Measurements from ENCODE around the gene LRRC71. TPM values are rescaled to one million over a fixed set of nuclear protein-coding genes. Genes with fewer than 3 reads are reported as not detected.

The LRRC71 gene
- total RNA-seq, 4 donors from 2014 or later = not detected

- H3K27ac ChIP-seq = no peak overlapping the region
- H3K36me3 ChIP-seq = no peaks in the 10 kb centered on the region
- no peak for DNase-seq
- no peak overlapping the region for H3K4me3 ChIP-seq
- no peaks in the 10 kb centered on the region for H3K9me3 ChIP-seq
- no peaks in the 10 kb centered on the region for H3K27me3 ChIP-seq
- H3K4me1 ChIP-seq = peaks cover 0 to 14% (median 0%) of the 10 kb centered on the region in 4 donors
- TF ChIP-seq POLR2A (IDR thresholded peaks at IDR 0.05) (no peak), CTCF (IDR thresholded peaks at IDR 0.05) (no peak)
Measured at GRCh38 chr1:156900896-156901589, 19.4 kb upstream of the LRRC71 start.

DNA sequence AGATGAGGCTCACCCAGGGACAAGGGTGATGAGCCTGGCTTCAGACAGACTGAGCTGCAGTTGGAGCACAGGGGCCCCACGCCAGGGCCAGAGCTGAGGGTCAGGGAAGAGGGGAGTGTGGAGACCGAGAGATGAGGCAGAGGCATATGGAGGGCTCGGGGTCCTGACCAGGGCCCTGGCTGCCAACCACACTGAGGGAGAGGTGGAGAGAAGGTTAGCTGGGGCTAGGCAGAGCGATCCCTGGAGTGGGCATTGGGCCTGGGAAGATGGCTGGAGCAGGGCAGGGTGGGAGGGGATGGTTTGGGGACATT, 18.9 kb upstream of the LRRC71 start:
- H3K36me3 ChIP-seq = no peaks in the 10 kb centered on the region
- H3K27ac ChIP-seq = no peak overlapping the region
- no peak overlapping the region for H3K4me3 ChIP-seq
- H3K9me3 ChIP-seq = no peaks in the 10 kb centered on the region
- H3K4me1 ChIP-seq = peaks cover 0 to 9% (median 0%) of the 10 kb centered on the region in 4 donors
- H3K27me3 ChIP-seq = no peaks in the 10 kb centered on the region
- no peak for TF ChIP-seq POLR2A (IDR thresholded peaks at IDR 0.05)
- TF ChIP-seq CTCF (IDR thresholded peaks at IDR 0.05) = no peak
- no peak for DNase-seq

GRCh38 chr1:156901966-156902915, 18.2 kb upstream of the LRRC71 start:
- Histone ChIP-seq H3K4me1 (peaks cover 0 to 10% (median 0%) of the 10 kb centered on the region in 4 donors), H3K36me3 (no peaks in the 10 kb centered on the region), H3K9me3 (no peaks in the 10 kb centered on the region), H3K4me3 (no peak overlapping the region), H3K27ac (no peak overlapping the region), H3K27me3 (no peaks in the 10 kb centered on the region)
- no peak for TF ChIP-seq CTCF (IDR thresholded peaks at IDR 0.05)
- TF ChIP-seq POLR2A (IDR thresholded peaks at IDR 0.05) = no peak
- DNase-seq = no peak

DNA sequence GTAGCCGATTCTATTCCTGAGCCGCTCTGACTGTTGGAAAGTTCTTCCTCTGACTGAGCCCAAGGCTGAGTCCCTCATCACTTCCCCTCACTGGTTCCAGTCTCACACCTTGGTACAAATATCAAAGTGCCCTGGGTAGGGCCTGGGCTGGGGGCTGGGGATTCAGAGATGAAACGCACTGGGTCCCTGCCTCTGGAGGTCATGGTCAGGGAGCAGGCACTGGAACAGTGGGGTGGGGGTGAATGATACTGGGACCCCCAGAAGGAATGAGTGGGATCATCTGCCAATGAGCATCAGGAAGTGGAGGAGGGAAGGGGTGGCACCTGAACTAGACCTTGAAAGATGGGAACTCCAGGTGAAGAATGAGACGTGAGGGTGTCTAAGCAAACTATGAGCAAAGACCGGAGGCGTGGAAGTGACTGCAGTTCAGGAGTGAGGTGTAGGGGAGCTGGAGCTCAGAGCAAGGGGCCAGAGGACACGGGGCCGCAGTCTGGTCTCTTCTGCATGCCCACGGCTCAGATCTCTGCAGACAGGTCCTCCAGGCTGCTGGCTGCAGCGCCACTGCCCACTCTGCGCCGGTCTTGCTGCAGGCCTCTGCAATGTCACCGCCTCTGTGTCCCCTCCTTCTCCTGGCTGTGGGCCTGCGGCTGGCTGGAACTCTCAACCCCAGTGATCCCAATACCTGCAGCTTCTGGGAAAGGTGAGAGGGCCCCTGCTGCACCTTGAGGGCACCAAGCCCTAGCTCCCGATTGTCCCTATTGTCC, 16.9 kb upstream of the LRRC71 start:
- no peak overlapping the region for H3K27ac ChIP-seq
- H3K4me1 ChIP-seq = peaks cover 0 to 7% (median 0%) of the 10 kb centered on the region in 4 donors
- DNase-seq = no peak
- no peaks in the 10 kb centered on the region for H3K27me3 ChIP-seq
- no peaks in the 10 kb centered on the region for H3K36me3 ChIP-seq
- TF ChIP-seq POLR2A (IDR thresholded peaks at IDR 0.05) = no peak
- TF ChIP-seq CTCF (IDR thresholded peaks at IDR 0.05) = no peak
- H3K9me3 ChIP-seq = no peaks in the 10 kb centered on the region
- H3K4me3 ChIP-seq = no peak overlapping the region

DNA sequence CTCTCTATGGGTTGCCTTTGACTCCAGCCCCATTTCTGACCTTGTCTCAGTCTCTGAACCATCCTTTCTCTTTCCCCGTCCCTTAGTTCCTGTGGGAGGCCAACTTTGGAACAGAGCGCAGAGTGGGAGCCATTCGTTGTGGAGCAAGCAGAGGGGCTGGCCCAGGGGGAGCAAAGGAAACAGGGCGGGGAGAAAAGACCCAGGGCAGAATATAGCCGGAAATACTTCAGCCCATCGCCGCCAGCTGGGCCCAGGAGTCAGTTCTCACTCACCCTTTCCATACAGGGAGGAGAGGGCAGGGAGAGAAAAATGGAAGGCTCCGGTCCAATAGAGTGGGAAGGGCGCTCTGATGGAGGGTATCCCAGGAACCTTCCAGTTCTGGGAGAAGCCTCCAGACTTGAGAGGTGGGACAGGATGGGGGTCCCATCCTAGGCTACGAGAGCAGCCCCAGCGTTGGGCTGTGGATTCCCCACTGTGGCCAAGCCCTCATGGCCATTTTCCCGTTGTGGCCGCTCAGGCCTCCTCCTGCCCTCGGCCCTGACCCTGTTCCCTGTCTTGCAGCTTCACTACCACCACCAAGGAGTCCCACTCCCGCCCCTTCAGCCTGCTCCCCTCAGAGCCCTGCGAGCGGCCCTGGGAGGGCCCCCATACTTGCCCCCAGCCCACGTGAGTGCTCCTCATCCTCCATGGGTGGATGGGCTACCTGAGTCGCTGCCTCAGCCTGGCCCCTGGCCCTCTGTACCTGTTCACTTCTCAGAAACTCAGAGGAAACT, 16.1 kb upstream of the LRRC71 start:
- TF ChIP-seq CTCF (IDR thresholded peaks at IDR 0.05) = no peak
- no peak for TF ChIP-seq POLR2A (IDR thresholded peaks at IDR 0.05)
- no peak overlapping the region for H3K4me3 ChIP-seq
- H3K36me3 ChIP-seq = no peaks in the 10 kb centered on the region
- H3K27ac ChIP-seq = no peak overlapping the region
- H3K4me1 ChIP-seq = peaks cover 0 to 7% (median 0%) of the 10 kb centered on the region in 4 donors
- no peaks in the 10 kb centered on the region for H3K9me3 ChIP-seq
- H3K27me3 ChIP-seq = no peaks in the 10 kb centered on the region
- no peak for DNase-seq

Data from Peyer's patch (tissue), 4 donors.